Stimulated activated CD8-positive, alpha-beta memory T cell treated with anti-CD3 and anti-CD28 coated beads, Interleukin-12 subunit alpha, Interleukin-12 subunit beta, amount 100 ng/mL, for 24 hours (primary cell): ENCODE data around the gene SLC12A6.
"Not testable (repeated sequence)": the region's sequence is repeated elsewhere in the genome, so short reads cannot be mapped to it uniquely, and the experiment has no call there.

ENCODE experiments used
- DNase-seq: peaks from one replicate; pipeline ENCODE4 v3.0.0-alpha.2; 2020; ENCODE audit errors: extremely low read depth

Gene SLC12A6

DNA sequence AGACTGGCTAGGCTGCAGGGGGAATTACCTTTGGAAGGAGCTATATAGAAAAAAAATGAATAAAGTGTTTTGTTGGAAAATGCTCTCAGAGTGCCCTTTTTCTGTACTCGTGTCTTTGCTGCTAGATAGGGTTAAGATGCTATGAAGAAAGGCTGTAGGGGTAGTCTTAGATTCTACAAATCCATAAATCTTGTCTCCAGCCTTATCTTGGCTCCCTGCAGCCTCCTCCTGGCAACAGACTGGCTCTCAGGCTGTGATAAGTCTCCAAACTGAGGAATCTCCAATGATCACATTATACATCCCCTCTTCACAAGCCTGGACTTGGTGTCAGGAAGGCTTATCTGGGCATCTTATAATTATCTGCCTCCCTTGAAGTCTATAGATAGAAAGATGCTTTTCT, 20.1 kb upstream of the SLC12A6 start:
- DNase-seq: no peak

DNA sequence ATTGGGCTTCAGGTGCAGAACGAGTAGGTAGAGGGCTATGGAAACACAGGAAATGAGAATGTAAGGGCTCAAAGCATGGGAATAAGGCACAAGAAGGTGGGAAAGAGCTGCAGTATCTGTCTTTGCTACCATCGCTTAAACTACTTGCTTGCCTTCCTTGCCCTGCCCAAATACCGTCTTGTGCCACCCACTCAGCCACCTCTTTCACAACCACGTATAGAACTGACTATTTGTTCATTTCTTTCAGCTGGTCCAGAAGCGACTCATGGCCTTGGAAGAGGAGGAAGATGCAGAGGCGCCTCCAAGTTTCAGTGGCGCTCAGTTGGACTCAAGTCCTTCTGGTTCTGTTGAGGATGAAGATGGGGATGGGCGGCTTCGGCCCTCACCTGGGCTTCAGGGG, 17.7 kb upstream of the SLC12A6 start:
- DNase-seq: no peak

DNA sequence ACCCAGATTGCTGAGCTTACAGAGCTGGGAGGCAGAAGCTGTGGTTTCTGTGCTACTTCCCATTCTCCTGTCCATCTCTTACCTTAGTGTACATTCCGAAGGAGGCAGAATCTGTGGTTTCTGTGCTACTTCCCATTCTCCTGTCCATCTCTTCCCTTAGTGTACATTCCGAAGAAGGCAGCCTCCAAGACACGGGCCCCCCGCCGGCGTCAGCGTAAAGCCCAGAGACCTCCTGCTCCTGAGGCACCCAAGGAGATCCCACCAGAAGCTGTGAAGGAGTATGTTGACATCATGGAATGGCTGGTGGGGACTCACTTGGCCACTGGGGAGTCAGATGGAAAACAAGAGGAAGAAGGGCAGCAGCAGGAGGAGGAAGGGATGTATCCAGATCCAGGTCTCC, 16.7 kb upstream of the SLC12A6 start:
- DNase-seq: no peak

DNA sequence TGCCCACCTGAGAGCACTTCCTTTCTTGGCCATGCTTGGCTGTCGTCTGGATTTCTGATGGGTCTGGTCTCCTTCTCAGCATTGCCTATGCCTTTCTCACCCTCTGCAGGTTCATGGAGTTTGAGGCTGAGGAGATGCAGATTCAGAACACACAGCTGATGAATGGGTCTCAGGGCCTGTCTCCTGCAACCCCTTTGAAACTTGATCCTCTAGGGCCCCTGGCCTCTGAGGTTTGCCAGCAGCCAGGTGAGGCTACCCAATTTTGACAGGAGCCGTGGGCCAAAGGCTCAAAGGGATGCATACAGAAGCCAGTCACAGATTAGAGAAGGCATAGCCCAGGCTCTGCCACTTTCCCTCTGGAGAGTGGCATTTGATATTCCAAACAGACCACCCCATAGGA, 16.0 kb upstream of the SLC12A6 start:
- no peak for DNase-seq

DNA sequence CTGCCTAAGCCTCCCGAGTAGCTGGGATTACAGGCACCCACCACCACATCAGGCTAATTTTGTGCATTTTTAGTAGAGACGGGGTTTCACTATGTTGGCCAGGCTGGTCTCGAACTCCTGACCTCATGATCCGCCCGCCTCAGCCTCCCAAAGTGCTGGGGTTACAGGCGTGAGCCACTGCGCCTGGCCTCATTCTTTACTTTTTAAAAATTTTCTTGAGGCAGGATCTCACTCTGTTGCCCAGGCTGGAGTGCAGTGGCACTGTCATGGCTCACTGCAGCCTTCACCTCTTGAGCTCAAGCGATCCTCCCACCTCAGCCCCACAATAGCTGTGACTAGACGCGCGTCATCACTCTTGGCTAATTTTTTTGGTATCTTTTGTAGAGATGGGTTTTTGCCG, 15.4 kb upstream of the SLC12A6 start:
- DNase-seq: not testable (repeated sequence)

DNA sequence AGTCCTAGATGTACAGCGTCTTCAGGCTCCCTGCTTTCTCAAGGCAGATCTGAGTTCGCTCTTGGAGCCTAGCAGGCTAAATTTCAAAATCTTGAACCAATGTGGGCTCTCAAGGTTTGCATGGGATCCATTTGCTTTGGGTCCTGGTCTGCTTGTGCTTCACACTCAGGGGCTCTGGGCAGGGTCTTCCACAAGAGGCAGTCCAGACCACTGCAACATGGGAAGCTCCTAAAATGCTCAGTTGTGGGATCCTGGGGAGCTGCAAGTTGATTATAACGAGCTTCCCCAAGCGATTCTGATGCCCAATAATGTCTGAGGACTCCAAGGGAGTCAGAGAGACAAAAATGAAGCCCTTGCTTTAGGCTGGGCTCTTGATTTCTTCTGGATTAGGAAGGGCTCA, 12.2 kb upstream of the SLC12A6 start:
- no peak for DNase-seq

DNA sequence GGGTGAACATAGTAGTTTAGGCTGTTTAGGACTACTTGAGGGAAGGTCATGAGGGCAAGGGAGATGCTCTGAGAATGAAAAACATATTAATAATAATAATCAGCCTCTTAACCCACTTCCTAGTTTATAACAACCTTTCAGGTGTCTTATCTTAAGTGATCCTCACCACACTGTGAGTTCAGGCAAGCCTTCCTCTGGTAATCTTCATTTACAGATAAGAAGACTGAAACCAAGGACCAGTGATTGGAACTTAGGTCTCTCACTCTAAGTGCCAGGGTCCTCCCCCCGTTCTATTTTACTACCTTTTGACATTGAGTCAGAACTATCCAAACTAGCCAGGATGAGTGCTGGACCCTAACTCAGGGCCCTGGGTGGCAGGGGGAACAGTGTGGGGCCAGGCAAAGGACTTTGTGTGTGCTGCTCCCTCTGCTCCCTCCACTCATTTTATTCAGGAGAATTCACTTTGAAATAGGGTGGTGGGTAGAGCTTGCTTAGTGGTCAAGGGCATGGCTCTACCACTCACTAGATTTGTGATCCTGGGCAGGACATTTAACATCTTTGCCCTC, 11.2 kb upstream of the SLC12A6 start:
- no peak for DNase-seq

DNA sequence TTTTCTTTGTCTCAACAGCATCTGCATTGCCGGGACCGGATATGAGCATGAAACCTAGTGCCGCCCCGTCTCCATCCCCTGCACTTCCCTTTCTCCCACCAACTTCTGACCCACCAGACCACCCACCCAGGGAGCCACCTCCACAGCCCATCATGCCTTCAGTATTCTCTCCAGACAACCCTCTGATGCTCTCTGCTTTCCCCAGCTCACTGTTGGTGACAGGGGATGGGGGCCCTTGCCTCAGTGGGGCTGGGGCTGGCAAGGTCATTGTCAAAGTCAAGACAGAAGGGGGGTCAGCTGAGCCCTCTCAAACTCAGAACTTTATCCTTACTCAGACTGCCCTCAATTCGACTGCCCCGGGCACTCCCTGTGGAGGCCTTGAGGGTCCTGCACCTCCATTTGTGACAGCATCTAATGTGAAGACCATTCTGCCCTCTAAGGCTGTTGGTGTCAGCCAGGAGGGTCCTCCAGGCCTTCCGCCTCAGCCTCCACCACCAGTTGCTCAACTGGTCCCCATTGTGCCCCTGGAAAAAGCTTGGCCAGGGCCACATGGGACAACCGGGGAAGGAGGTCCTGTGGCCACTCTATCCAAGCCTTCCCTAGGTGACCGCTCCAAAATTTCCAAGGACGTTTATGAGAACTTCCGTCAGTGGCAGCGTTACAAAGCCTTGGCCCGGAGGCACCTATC, 10.5 kb upstream of the SLC12A6 start:
- DNase-seq: no peak

DNA sequence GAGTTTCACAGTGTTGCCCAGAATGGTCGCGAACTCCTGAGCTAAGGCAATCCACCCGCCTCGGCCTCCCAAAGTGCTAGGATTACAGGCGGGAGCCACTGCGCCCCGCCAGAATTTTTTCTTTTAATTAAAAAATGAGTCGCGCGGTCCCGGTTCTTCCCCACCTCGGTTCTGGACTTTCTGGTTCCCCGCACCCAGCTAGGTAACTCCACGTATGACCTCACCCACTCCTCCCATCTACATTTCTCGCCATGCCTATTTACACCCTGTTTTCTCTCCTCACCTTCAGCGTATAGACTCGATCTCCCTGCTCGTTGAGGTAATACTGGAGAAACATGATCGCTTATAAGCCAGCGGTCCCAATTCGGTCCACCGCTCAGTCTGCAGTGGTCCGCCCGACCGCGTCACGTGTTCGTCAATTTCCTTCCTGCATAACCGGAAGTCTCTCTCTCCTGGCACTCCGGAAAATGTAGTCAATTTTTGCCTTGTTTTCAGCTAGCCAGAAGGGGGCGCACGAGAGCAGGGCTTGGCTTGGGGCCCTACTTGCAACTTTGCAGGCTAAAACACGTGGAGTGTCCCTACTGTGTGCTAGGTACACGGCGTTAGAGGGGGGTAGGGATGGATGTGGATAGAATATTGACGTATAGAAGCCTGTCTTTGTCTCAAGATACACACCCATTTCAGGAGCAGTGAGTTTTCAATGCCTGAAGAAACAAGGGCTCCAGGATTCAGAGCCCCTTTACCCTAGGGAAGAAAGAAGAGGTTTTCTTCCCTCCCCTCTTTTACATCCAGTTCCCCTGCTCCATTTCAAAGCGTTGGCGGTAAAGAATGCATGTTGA, 5.4 kb upstream of the SLC12A6 start, which contains the start of the genes NOP10 and NUTM1:
Gene NOP10, minus strand, starts transcription at position 400 of the 839 bp plus-strand sequence. Its CDS starts 63 bp downstream, at position 337.
Gene NUTM1, plus strand, starts transcription at position 579 of the 839 bp plus-strand sequence. CDS start 382 bp downstream, outside the sequence.
- peak; percentile 81 for DNase-seq

DNA sequence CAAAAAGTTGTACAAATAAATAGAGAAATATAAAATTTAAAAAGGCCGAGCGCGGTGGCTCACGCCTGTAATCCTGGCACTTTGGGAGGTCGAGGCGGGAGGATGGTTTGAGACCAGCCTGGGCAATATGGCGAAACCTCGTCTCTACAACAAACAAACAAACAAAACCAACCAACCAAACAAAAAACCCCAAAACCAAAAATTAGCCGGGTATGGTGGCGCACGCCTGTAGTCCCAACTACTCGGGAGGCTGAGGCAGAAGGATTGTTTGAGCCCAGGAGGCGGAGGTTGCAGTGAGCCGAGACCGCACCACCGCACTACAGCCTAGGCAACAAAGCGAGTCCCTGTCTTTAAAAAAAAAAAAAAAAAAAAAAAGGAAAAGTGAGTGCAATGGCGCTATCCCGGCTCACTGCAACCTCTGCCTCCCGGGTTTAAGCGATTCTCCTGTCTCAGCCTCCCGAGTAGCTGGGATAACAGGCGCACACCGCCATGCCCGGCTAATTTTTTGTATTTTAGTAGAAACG, 4.7 kb upstream of the SLC12A6 start:
- not testable (repeated sequence) for DNase-seq

DNA sequence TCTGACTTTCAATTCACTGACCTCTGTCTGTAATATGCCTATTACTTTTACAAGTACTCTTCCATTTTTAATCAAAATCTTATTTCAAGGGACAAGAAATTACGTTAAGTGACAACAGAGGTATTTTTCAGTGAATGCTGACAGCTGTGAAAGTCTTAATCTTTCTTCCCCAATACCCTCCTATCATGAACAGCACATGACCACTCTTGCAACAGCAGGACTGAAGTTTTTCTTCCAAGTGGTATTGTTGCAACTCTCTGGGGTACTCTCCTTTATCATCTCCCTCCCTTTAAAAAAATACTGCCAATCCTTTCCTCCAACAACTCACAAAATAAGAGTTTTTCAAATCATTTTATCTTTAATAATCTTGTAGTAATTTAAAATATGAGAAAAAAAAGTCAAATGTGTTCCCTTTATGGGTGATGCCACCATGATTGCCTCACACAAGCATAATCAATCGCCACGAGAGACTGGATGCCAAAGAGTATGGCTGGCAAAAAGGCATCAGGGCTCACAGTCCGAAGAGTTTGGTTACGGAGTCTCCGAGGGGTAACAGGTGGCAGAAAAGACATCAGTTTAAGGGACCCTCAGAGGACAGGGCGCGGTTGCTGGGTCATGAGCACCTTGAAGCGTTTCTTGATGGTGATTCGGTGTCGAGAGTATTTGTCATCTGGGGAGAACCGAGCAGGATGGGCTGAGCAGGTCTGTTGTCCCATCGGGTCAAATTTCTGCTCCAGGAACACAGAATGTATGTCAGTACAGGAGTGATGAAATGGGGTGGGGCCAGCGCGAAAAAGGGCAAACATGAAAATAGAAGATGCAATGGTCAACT, 4.0 kb upstream of the SLC12A6 start:
- no peak for DNase-seq

DNA sequence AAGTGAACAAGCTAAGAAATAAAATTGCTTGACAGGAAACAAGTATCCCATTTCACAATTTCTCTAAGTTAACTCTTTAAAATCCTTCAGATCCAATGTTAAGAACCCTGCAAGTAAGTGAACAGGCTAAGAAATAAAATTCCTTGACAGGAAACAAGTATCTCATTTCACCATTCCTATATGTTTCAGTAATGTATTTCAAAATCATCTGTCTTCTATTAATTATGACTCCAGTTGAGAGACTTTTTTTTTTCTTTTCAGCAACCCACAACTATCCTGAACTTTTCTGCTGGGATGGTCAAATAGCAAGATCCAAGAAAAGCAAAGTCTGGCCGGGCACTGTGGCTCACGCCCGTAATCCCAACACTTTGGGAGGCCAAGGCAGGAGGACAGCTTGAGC, 2.4 kb upstream of the SLC12A6 start:
- no peak for DNase-seq

DNA sequence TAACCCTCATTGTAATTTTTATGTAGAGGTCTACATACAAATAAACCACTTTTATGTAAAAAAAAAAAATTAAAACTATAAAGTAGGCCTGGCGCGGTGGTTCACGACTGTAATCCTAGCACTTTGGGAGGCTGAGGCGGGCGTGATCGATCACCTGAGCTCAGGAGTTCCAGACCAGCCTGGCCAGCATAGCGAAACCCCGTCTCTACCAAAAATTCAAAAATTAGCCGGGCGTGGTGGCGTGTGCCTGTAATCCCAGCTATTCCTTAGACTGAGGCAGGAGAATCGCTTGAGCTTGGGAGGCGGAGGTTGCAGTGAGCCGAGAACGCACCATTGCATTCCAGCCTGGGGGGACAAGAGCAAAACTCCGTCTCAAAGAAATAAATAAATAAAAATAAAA, 766 bp upstream of the SLC12A6 start:
- DNase-seq: no peak

DNA sequence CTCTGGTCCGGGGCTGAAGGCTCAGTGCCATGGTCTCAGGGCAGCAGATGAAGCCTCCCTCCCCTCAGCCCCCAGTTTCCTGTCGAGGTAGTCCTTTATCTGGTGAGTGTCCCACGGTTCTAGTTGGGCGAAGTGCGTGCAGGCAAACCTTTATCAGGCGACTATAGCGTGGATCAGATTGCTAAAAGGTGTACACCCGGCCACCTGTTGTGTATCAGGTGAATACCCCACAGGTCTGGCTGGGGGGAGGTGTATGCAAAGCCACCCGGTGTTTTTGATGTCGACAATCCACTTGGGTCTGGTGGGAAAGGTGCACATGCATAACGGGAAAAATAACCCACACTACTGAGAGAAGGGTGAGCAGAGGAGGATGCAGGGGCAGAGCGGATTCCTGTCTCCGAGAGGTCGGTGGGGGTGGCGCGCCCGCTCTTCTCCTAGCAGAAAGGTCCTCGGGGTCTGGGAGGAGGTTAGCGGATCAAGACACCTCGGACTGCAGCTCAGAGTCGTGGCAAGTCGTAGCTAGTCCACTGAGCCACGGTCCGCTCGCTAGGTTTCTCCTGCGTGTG, 507 bp downstream of the SLC12A6 start:
- DNase-seq: no peak

DNA sequence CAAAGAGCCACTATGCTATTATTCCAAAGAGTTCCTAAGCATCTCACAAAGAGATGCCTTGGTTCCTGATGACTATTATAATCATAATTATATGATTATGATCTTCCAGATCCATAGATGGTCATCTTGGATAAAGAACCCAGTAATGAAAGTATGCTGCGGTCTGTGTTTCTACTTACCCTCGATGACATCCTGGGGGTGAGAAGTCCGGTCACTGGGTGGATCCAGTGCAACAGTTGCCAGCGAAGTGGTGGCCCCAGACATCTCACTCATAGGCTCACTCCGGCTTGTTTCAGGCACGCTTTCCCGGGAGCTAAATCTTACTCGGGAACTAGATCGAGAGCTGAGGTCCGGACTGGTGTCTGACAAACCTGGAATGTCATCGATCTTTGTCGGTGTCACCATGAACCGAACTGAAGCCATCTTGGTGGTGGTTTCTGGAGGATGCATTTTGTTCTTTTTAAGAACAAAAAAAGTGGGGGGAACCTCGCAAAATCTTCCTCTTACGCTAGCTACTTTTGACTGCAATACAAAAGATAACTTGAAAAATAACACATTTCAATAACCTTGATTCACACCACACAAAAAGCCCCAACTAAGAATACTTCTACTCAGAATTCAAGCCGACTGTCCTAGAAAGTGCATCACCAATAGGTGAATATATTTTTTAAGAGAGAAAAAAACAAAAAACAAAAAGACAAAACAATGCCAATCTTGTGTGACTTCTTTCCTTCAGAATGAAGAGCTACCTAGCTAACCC, 1.2 kb downstream of the SLC12A6 start:
- DNase-seq: no peak

DNA sequence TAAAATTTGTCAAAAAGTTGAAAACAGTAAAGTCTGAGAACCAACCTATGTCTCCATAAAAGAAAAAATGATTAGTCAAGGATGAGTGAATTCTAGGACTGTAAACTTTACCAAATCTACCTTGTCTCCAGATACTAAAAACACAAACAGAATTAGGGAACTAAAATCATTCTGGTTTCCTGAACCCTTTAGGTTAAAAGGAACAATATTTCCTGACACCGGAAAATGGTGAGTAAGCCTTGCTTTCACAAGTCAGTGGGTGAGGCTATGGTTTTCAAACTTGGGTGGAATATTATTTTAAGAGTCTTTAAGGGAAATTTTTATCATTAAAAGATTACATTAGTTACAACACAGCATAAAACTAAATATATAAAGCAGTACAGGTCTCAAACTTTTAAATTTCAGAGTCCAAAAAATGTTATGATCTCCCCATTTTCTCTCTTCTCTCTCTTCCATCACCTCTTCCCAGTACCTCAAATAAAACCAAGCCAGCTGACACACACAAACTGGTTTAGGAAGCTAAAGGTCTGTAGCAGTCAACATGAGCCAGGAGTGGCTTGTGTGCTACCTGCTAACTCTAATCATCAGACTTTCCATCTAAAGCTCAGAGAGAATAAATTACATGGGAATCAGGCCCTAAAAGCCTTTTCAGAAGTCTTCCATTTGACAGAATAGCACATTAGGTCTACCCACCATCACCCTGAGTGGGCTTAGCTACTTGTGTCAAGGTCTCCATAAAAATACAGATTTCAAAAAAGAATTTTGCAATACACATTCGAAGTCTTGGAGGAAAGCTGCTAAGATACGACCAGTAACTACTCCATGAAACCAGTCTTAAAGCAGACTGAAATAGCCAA, 2.2 kb downstream of the SLC12A6 start:
- DNase-seq: no peak

DNA sequence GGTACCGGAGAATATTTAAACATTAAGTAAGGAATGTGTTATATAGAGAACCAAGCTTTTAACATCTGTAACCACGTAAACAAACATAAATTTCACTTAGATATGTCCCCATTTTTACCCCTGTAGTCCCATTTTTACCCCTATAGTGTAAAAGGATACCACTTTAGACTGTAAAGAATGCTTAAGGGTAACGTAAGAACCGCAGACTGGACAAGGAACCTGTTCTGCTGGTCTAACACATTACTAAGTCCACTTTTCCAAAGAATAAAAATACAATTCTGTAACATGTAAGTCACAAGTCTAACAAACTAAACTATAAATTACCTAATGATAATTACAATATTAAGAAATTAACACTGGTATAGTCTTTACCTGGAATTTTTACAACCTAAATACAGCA, 2.9 kb downstream of the SLC12A6 start:
- DNase-seq: no peak

DNA sequence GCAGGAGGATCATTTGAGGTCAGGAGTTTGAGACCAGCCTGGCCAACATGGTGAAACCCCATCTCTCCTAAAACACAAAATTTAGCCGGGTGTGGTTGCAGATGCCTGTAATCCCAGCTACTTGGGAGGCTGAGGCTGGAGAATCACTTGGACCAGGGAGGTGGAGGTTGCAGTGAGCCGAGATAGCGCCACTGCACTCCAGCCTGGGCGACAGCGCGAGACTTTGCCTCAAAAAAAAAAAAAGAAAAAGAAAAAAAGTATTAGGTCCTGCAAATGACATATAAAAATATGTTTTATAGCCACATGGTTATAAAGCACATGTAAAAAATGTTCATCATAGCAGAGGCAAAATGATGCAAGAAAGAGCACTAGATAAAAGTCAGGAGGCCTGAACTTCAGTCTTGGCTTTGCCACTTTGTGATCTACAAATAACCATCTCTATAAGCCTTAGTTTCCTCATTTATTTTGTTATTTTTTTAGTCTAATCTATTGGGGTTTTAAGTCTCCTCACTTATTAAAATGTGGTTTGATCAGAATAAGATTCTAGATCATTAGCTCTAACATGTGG, 4.9 kb downstream of the SLC12A6 start:
- no peak for DNase-seq

DNA sequence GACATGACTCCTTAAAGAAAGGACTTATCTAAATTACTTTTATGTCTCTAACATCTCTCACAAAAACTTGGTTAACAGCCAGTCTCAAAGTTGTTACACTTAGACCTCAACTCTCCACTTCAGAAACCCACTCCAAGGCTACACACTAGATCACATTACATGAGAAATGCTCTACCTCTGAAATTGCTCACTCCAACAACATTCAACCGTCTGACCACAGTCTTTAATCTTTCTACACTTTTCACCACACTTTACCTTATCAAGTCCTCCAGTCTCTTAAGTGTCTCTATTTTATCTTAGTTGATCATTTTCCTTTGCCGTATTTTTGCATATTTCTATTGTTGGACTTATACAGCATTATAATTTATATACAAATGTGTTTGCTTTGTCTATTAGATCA, 5.8 kb downstream of the SLC12A6 start:
- DNase-seq: no peak
